ENCODE data around the gene NELL2.

- TF ChIP-seq EZH2 (IDR thresholded peaks at IDR 0.05; ENCODE audit: insufficient read depth, poor library complexity, severe bottlenecking) (no peak), EZH2phosphoT487 (IDR thresholded peaks at IDR 0.05; ENCODE audit: insufficient read depth, low read depth) (no peak)
Observed at GRCh38 chr12:44859998-44860689, 16.0 kb downstream of the NELL2 start.
